ENCODE results near the gene CD300LG.
"Not testable (repeated sequence)": the region's sequence is repeated elsewhere in the genome, so short reads cannot be mapped to it uniquely, and the experiment has no call there.

CD300LG gene, protein sequence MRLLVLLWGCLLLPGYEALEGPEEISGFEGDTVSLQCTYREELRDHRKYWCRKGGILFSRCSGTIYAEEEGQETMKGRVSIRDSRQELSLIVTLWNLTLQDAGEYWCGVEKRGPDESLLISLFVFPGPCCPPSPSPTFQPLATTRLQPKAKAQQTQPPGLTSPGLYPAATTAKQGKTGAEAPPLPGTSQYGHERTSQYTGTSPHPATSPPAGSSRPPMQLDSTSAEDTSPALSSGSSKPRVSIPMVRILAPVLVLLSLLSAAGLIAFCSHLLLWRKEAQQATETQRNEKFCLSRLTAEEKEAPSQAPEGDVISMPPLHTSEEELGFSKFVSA

DNA sequence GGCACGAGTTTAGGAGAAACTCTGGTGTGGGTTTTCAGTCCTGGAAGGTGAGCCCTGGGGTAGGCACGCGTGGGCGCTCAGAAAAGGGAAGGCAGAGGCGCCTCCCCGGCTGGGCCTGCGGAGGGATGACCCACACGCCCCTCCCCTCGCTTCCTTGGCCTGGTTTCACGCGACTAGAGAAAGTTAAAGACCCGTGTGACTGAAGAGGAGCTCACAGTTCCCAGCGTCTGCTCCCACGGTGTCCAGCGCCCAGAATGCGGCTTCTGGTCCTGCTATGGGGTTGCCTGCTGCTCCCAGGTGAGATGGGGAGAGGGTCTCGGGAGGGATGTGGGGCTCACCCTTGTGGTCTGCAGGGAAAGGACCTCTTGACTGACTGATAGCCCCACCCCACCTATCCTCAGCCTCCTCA is at the start of gene CD300LG:
CD300LG (plus strand) TSS at position 214 of the 409 bp plus-strand sequence; CDS start at position 255, 41 bp downstream.
- no peak for DNase-seq (ENCODE audit: low spot score)

DNA sequence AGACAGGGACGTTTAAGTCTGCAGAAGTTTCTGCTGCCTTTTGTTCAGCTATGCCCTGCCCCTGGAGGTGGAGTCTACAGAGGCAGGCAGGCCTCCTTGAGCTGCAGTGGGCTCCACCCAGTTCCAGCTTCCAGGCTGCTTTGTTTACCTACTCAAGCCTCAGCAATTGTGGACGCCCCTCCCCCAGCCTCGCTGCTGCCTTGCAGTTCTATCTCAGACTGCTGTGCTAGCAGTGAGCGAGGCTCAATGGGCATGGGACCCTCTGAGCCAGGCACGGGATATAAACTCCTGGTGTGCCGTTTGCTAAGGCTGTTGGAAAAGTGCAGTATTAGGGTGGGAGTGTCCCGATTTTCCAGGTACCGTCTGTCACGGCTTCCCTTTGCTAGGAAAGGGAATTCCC is 49.0 kb upstream of the CD300LG start:
- not testable (repeated sequence) for DNase-seq (ENCODE audit: low spot score)

DNA sequence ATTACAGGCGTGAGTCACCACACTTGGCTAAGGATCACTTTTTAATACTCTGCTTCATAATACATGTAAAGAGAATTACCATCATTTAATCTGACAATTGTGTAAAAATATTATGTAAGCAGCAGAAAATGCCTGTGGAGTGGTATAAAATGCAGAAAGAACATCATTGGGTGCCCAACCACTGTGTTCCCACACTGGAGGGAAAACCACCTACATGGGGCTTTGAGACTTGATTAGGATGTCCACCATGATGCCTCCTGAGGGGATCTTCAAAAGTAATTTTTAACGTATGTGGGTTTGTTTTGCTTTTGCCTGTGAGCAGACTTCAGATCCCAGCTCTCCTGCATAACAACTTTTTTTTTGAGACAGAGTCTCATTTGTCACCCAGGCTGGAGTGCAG is 47.9 kb upstream of the CD300LG start:
- no peak for DNase-seq (ENCODE audit: low spot score)

DNA sequence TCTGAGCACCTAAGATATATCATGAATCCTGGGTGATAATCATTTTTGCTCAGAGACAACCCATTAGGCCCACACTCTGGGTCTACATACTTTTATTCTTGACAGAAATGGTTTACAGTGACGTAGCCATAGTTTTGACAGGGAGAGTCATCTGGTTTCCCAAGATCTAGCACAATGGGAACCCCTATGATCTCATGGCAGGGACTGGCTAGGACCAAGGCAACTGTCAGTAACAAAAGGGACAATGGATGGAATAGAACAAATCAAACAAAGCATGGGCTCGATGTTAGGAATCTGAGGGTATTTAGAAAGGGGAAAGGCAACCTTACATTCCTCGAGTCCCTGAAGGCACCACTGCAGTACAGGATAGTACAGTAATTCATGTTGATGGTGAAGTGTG is 46.2 kb upstream of the CD300LG start:
- no peak for DNase-seq (ENCODE audit: low spot score)

DNA sequence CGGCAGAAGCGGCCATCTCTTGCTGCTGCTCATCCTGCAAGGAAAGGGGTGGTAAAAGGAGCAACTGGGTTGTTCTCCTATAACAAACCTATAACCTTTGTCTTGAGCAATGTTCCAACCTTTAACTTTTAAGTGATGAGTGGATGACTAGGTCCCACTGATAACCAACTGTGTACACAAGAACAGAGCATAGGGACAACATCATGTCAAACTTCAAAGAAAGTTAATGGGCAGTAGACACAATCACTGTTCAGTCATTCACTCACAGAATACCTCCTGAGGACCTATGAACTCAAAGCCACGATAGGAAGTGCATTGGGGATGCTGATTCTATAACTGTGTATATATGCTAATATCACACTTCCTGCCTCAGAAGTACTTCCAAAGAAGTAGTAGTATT is 45.1 kb upstream of the CD300LG start:
- no peak for DNase-seq (ENCODE audit: low spot score)

DNA sequence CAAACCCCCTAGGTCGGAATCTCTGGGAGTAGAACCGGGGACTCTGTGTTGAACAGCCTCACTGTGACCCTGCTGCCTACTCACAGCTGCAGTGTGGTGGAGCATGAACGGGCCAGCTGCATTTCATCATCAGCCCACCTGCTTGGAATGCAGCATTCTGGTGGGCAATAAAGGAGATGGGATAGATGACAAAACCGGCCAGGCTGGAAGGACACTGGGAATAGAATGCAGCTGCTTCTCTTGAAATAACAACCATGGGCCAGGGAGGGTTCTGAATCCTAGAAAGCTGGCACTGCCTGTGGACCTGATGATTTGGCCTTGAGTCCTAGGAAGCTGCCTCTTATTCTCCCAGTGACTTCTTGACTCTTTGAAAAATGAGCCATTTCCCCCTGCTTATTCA is 43.2 kb upstream of the CD300LG start:
- no peak for DNase-seq (ENCODE audit: low spot score)

DNA sequence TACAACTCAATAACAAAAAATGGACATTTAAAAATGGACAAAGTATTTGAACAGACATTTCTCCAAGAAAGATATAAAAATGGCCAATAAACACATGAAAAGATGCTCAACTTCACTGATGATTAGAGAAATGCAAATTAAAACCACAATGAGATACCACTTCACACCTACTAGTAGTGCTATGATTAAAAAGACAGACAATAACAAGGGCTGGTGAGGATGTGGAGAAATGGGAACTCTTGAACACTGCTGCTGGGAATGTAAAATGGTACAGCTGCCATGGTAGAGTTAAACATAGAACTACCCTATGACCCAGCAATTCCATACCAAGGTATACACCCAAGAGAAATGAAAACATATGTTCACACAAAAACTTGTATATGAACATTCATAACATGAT is 41.9 kb upstream of the CD300LG start:
- no peak for DNase-seq (ENCODE audit: low spot score)

DNA sequence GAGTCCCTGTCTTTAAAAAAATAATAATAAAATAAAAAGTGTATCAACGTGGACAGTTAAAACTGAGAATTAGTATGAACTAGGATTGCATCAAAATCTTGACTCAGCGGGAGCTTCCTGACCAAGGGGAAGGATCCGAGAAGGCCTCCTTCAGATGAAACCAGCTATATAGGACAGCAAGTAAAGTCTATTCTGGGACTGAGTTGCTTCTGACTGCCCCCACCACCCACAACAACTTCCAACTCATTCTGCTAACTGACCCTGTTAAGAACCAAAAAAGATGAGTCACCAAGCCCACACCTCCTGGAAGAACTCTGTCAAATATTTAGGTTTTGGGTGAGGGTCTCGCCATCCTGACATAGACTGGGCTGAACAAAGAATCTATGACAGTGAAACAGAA is 38.9 kb upstream of the CD300LG start:
- DNase-seq (ENCODE audit: low spot score): no peak

DNA sequence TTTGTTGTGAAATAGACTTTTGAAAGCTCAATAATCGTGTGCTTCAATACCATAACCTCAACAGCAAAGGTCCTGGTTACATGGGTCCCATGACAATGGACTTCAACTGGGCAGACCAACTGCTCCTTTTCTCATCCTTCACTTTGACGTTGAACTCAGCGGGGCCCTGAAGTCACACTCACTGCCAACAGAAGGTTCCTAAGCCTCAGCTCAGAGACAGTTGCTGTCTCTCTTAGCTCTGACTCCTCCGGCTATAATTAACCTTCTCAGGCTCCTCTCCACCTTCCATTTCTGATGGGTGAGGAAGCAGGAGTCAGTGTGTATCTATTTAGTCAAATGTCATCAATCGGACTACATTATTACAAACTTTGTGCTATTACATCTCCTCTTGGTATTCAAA is 37.9 kb upstream of the CD300LG start:
- no peak for DNase-seq (ENCODE audit: low spot score)

DNA sequence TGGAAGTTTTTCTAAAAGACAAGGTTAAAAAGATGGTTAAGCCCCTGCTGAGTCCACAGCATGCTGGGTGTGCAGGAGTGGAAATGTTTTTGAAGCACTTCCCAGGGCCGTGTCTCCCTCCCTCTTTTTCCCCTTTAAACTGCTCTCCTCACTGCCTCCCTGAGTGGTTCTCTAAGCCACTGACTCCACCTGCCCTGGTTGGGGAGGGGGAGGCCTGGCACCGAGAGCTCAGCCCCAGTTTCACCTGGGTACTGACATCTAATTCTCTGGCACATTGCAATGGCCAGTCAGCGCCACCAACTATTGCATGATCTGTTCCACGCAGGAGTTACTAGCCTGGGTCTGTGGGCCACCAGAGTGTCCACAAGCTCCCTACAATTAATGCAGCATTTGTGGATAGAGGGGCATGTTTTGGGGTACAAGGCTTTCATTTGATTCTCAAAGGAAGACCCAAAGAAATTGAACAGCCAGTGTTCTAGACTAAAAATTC is 36.7 kb upstream of the CD300LG start:
- no peak for DNase-seq (ENCODE audit: low spot score)

DNA sequence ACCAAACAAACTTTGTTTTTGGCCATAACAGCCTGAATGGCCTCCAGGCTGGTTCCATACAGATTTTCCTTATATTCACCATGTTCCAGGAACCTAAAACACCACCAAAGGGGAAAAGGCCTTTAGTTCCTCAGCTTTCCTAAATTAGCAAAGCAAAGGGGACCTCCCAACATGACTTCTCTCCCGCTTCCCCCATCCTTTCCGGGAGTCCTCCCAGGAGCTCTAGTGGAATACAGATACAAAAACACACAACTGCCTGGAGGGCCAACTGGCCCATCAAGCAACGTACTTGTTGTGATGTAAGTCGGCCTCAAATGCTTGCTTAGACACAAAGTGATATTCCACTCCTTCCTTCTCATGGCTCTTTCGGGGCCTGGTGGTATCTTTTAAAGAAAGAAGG is 36.2 kb upstream of the CD300LG start:
- no peak for DNase-seq (ENCODE audit: low spot score)

DNA sequence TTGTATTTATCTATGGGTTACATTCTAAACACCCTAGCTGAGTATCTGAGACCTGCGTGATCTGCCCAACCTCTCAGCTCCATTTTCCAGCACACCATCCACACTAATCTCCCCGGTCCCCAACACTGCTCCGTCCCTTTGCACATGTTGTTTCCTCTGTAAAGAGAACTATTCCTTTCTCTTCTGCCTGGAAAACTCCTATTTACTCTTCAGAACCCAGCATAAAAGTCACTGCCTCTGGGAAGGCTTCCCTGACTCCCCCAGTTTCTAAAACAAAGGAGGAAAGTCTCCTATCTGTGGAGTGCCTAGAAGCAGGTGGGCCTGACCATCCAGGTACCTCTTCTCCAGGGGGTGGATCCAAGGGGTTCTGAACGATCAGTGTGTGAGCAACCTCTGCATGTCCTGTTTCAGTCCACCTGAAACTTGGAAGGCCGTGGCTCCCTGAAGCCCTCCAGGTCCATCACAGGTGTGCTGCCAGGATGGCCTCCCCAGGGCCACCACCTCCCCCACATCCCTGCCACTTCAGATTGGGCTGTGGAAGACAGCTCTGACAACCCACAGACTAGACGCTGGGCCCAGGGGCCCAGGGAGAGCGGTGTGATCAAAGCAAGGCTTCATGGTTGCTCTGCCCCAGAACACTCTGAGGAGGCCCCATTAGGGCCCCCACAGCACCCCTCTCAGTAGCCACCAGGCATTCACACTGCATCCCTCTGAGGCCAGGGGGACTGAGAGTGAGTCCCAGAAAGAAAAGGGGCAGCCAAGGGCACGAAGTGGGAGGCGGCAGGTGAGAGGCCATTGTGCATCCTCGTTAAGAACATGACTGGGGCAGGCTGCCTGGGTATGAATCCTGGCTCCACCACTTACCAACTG is 34.3 kb upstream of the CD300LG start:
- DNase-seq (ENCODE audit: low spot score): no peak

DNA sequence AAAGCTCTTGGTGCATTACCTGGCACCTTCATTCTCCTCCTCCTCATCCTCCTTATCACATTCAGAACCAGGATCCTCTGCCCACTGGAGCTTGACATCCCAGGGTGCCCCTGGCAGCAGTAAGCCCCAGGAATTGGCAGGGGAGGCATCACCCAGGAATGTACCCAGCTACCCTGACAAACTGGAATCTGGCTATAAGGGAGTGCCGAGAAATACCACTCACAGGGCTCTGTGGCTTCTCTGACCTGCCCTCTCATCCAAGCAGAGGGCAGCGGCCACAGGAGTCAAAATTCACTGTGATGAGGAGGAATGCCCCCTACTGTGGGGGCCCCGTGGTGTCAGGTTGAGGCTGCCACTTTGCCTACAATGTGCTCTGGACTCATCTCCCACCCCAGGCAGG is 33.6 kb upstream of the CD300LG start:
- DNase-seq (ENCODE audit: low spot score): no peak

DNA sequence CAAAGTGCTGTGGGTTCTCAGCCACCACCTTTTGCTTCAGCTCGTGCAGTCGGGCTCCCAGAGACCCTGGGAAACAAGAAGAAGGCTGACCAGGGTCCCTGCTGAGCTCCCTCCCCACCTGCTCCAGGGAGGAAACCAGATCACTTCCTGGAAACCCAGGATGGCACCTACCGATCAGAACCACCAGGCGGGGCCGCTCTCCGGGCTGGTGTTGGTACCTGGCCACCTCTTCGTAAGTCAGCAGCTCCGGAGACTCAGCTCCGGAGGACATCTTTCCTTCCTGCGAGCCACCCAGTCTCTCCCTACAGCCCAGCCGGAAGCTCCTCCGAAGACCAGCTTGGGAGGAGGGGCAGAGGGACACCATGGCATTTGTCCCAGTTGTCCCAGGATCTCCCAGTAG is 33.0 kb upstream of the CD300LG start:
- no peak for DNase-seq (ENCODE audit: low spot score)

DNA sequence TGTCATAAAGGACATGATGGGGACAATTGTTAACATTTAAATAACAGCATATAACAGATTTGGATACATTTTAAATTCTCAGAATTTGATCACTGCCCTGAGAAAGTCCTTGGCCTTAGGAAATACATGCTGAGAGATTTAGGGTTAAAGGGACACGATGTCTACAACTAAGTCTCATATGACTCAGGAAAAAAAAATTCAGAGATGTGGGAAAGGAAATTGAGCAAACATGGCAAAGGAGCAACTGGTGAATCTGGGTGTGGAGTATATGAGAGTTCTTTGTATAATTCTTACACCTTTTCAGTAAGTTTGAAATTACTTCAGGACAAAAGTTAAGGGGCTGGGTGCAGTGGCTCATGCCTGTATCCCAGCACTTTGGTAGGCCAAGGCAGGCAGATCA is 32.3 kb upstream of the CD300LG start:
- no peak for DNase-seq (ENCODE audit: low spot score)

DNA sequence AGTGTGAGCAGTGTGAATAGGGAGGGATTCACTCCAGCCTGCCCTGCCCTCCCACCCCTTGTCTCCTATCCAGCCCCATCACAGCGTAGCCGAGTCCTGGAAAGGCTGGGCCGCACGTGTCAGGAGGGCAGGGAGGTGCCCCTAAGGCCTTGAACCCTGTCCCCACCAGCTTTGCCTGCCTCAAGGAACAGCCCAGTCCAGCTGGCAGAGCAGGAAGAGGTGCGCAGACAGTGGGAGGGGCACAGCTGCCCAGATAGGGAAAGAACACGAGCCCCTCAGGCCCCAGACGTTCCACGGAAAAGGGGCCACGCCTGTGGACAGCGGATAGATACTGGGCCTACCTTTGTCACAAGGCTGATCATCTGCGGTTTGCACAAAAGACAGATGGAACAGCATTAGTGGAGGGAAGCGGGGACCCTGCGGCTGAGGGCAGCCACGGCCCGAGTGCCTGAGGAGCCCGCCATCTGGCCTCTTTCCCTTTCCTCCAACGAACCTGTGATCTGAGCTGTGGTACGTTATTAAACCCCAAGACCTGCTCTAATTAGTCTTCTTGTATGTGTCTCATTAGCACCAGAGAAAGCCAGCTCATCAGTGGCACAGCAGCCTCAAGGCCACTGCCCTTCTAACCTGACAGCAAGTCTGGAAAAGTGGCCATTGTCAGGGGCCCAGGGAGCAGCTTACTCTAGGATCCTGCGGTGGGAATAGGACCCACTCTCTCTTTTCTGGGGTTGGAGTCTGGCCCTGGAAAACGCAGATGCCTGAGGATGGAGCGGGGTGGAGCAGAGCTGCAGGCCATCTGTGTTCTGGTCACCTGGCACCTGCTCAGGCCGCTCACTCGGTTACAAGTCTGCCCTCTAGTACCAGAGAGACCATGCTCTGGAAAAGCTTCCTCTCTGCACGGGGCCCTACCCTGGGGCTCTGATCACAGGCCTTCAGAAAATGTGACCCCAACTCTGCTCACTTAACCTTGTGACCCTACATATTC is 30.3 kb upstream of the CD300LG start:
- no peak for DNase-seq (ENCODE audit: low spot score)

DNA sequence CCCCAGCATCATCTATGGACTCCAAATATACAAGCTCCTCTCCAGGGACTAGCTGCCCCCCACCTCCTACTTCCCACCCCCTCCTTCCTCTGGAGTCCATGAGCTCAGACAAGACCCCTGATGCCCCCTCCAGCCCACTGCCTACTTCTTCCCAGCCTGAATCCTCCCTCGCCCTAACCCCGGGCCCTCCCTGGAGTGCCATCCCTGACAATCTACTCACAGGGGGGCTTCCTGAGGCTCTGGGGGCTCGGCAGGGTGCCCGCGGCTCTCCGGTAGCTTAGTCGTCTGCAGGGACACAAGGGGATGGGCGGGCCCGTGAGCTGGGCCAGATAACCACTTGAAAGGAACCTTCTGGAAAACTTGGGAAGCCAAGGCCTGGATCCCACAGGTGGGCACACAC is 29.1 kb upstream of the CD300LG start:
- no peak for DNase-seq (ENCODE audit: low spot score)

DNA sequence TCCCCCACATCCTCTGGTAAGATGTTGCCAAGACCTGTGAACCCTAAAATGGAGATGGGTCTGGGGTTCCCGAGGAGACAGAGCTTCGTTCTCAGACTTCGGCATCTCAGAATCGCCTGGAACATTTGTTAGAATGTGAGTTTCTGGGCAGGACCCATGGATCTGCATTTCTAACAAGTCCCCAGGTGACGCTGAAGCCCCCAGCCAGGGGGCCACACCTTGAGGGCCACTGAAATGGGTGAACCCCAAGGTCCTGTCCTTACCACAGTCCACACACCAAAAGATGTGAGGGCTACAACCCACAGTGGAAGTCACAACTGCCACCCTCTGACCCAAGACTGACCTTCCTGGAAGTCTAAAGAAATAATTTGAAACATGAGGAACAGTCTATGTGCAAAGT is 28.0 kb upstream of the CD300LG start:
- no peak for DNase-seq (ENCODE audit: low spot score)

DNA sequence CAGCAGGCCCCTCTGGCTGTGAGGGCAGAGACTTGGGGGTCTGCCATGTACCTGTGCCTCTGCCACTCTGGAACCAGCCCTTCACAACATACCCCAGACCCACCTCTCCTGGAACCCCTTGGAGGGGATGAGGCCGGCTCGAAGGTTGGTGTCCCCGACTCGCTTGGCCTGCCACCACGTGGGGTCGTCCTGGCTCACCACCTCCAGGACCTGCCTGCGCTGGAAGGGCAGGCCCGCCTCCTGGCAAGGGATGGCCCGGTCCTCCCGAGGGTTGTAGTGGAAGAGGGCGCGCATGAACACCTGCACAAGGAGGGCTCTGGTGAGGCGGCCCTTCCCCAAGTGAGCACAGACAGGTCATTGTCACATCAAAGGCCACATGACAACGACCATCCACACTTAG is 26.2 kb upstream of the CD300LG start:
- DNase-seq (ENCODE audit: low spot score): no peak

DNA sequence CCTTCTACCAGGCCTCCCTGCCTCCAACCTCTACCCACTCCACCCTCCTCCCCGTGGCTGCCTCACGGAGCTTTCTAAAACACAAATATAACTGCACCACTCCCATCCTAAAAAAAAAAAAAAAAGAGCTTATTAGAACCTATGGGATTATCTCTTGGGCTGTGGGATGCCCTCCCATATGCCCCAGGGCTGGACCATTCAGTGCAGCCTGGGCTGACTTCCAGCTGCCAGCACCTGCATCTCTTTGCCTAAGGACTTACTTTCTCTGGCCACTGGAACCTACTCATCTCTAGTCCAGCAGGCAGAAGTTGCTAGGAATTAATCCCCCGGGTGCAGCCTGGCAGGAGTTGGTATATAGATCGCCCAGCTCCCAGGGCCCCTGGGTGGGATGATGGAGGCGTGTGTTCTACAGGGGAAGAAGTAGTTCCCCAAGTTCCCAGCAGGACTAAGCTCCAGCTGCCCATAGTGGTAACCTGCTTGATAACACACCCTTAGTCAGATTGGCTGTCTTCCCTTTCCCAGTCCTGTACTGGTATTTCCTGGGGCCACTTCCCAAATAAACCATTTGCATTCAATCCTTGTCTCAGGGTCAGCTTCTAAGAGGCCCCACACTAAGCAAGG is 24.3 kb upstream of the CD300LG start:
- no peak for DNase-seq (ENCODE audit: low spot score)

DNA sequence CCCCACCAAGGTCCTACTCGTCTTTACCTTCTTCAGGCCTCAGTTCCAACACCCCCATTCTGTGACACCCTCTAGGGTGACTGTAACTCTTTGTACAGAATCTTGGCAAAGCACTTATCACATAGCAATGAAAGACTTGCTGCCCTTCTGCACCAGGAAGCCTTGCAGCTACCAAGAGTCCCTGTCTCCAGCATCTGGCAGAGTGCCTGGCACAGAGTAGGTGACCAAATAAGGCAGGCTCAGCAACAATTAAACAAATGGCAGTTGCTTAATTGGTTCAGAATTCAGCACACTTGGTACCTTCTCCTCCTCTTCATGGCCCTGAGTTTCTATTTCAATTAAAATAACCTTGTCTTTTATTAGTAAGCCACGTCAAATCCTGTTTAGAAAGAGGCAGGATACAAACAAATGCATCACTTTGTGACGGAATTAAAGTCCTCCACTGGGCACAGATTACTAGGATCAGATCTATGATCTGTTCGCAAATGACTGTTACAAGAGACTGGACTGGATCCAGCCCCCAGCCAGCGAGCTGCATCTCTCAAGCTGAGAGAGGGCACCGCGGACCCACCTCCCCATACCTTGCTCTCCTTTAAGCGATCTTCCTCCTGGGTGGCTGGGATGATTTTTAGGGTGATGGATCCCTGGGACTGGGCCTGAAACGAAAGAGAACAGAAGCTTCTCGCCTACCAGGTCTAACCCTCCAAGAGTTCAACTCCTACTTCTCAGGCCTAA is 23.5 kb upstream of the CD300LG start:
- no peak for DNase-seq (ENCODE audit: low spot score)
